ENCODE measurements around the gene C14orf119. TPM values are rescaled to one million over a fixed set of nuclear protein-coding genes. Genes with fewer than 3 reads are reported as not detected.
A peak's percentile ranks its signal among the peaks of the same experiment; 100 is the strongest.

The C14orf119 gene
- total RNA-seq, 4 donors from 2014 or later: 9.5 to 28.8 (median 13.8) TPM

DNA sequence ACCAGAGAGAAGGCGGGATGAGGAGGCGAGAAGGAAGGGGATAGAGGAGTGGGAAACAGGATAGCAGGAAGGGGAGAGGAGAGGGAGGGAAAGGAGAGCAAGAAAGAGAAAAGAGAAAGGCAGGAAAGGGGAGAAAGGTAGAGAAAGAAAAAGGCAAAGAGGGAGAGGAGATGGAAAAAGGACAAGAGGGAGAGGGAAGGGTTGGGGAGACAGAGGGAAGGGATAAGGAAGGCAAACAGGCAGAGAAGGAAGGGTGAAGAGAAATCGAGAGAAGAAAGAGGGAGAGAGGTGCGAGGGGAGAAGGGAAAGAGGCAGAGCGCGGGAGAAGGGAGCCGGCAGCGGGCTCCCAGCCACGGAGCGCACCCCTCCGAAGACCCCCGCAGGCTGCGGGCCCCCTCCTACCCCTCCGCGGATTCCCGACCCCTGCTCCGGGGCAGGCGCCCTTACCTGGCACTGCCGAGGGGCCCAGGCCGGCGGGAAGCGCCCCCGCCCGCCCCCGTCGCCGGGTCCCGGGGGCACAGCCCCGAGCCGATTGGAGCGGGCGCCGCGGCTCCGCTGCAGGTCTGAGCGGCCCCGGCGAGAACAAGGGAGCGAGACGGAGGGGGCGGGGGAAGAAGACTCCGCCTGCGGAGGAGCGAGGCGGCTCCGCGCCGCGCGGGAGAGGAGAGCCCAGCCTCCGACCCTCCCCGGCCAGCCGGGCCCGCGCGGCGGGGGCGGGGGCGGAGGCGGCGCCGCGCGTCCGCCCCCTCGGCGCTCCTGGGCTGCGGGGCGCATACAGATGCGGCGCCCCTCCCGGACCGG, 38.1 kb upstream of the C14orf119 start, which contains the start of gene CDH24:
TSS of gene CDH24 (minus strand) at position 565 of the 801 bp plus-strand sequence. CDS start 1,787 bp downstream, outside the sequence.
- Histone ChIP-seq H3K27me3 (no peaks in the 10 kb centered on the region), H3K36me3 (peaks cover 0 to 35% of the 10 kb centered on the region in 2 donors), H3K4me1 (peaks cover 3 to 11% of the 10 kb centered on the region in 2 donors), H3K9me3 (no peaks in the 10 kb centered on the region), H3K4me3 (peak within 1 kb of the TSS; percentile 58 to 98 (median 71)), H3K27ac (peak within 1 kb of the TSS in 3 of 4 donors; percentile 2 to 65 (median 35))
- peak in 1 of 2 donors; percentile 24 for TF ChIP-seq POLR2A (IDR thresholded peaks at IDR 0.05)
- TF ChIP-seq, protein P1, sequence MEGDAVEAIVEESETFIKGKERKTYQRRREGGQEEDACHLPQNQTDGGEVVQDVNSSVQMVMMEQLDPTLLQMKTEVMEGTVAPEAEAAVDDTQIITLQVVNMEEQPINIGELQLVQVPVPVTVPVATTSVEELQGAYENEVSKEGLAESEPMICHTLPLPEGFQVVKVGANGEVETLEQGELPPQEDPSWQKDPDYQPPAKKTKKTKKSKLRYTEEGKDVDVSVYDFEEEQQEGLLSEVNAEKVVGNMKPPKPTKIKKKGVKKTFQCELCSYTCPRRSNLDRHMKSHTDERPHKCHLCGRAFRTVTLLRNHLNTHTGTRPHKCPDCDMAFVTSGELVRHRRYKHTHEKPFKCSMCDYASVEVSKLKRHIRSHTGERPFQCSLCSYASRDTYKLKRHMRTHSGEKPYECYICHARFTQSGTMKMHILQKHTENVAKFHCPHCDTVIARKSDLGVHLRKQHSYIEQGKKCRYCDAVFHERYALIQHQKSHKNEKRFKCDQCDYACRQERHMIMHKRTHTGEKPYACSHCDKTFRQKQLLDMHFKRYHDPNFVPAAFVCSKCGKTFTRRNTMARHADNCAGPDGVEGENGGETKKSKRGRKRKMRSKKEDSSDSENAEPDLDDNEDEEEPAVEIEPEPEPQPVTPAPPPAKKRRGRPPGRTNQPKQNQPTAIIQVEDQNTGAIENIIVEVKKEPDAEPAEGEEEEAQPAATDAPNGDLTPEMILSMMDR (IDR thresholded peaks at IDR 0.05 in 4 of 5, conservative IDR thresholded peaks at IDR 0.05 in 1 of 5): no peak
- in situ Hi-C loops (cut with MboI; ENCODE audit: low sequenced_read_pairs in 4 of 4) (no loop called here), intact Hi-C loops (cut with DNase I; ENCODE audit: low total_unique reads) (loop anchor here (1.0 to 5.0 kb wide), 2 partner anchors 22 to 125 kb away; no protein-coding TSS in a partner anchor)
- DNase-seq (peak in 1 of 2 donors; percentile 30), ATAC-seq (peak; percentile 41 to 55)

DNA sequence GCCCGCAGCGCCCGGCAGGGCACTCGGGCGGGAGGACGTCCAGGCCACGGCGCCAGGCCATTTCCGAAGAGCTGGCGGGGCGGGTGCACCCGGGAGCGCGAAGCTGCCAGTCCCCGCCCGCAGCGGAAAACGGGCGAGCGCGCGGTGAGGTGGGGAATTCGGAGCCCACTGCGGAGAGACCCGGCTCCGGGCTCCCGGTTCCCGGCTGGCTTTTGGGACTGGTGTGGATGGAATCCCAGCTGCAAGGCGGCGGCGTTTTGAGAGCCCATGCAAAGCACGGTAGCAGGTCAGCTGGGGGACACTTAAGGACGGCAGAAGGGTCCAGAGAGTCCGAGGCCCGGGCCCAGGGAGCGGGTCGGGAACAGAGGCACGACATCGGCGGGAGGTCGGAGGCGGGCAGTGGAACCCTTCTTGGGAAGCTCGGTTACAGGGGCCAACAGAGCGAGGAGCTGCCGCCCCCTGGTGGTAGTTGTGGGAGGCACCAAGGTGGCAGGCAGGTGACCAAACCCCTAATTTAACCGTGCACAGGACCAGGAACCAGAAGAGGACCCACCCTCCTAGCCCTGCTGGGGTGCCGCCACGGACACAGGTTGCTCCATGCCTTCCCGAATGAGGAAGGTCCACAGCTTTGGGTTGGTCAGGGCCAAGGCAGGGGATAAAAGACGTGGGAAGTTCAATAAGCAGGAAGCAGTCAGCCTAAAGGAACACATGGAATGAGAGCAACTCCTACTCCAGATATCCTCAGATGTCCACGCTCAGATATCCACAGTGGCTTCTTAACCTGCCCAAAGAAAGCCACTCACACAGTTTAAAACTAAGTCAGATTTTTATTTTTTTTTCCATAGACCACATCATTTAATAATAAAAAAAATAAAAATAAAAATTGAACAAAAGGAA, 37.3 kb upstream of the C14orf119 start:
- peak overlapping the region in 3 of 4 donors; percentile 2 to 65 (median 35) for H3K27ac ChIP-seq
- intact Hi-C loops (cut with DNase I; ENCODE audit: low total_unique reads): loop anchor here (1.0 to 5.0 kb wide), 2 partner anchors 72 to 126 kb away; no protein-coding TSS in a partner anchor

DNA sequence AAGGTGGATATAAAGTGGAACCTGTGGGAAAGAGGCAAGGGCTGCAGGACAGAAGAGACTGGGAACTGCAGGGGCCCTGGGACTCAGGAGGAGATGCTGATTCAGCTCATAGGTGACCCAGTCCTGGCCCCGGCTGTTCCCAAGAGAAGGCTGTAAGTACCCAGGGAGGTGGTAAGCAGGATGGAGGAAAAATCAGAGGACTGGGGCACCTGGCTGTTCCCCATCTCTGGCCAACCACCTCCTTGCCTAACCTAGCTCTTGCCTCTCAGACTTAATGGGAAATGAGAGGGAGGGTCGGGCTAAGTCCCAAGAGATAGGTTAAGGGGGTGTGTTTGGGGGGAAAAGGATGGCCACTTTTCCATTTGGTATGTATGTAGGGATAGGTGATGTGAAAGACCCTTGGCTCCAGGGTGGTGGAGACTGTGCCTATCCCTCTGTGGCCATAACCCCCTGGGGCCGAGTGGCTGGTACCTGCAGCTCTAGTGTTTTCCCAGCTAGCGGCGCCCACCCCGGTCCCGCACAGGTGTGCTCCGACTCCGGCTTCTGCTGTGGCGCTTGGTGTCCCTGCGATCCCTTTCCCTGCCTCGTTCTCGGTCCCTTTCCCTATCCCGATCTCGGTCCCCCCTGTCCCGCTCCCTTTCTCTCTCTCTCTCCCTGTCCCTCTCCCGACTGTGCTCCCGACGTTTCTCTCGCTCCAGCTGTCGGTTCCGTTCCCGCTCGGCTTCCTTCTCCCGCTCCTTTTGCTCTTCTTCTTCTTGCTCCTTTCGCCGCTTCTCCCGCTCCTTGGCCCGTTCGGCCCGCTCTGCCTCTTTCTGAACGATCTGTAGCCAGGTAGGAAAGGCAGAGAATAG, 36.4 kb upstream of the C14orf119 start:
- Histone ChIP-seq H3K9me3 (no peaks in the 10 kb centered on the region), H3K27ac (no peak overlapping the region), H3K4me1 (peaks cover 3 to 15% of the 10 kb centered on the region in 2 donors), H3K36me3 (peaks cover 3 to 52% of the 10 kb centered on the region in 2 donors), H3K4me3 (no peak overlapping the region), H3K27me3 (no peaks in the 10 kb centered on the region)
- DNase-seq (no peak), ATAC-seq (no peak)
- in situ Hi-C loops (cut with MboI; ENCODE audit: low sequenced_read_pairs in 4 of 4) (no loop called here), intact Hi-C loops (cut with DNase I; ENCODE audit: low total_unique reads) (loop anchor here (1.0 to 5.0 kb wide), 2 partner anchors 73 to 127 kb away; no protein-coding TSS in a partner anchor)
- TF ChIP-seq POLR2A (IDR thresholded peaks at IDR 0.05): no peak
- TF ChIP-seq, protein P1 (IDR thresholded peaks at IDR 0.05 in 4 of 5, conservative IDR thresholded peaks at IDR 0.05 in 1 of 5): no peak

More for the DNA sequence above, 37.3 kb upstream of the C14orf119 start:
- ATAC-seq (peak; percentile 86 to 89), DNase-seq (peak; percentile 64 to 75)
- H3K4me3 ChIP-seq: peak overlapping the region; percentile 58 to 98 (median 71)
- TF ChIP-seq POLR2A (IDR thresholded peaks at IDR 0.05): no peak
- TF ChIP-seq, protein P1 (IDR thresholded peaks at IDR 0.05 in 4 of 5, conservative IDR thresholded peaks at IDR 0.05 in 1 of 5): peak; percentile 90 to 99 (median 96)
- H3K4me1 ChIP-seq: peaks cover 3 to 15% of the 10 kb centered on the region in 2 donors
- in situ Hi-C loops (cut with MboI; ENCODE audit: low sequenced_read_pairs in 4 of 4): no loop called here
- H3K36me3 ChIP-seq: peaks cover 2 to 44% of the 10 kb centered on the region in 2 donors
- no peaks in the 10 kb centered on the region for H3K9me3 ChIP-seq
- H3K27me3 ChIP-seq: no peaks in the 10 kb centered on the region

Measured in gastrocnemius medialis (tissue), 4 donors.